Spleen (tissue), 11 donors: ENCODE measurements around the gene ATP6V1B1. TPM values are rescaled to one million over a fixed set of nuclear protein-coding genes. Genes with fewer than 3 reads are reported as not detected.
"Not testable (repeated sequence)": the region's sequence is repeated elsewhere in the genome, so short reads cannot be mapped to it uniquely, and the experiment has no call there.

Source experiments
- DNase-seq: peaks from one replicate; pipeline ENCODE4 v3.0.0-alpha.2; 2020
- H3K27ac ChIP-seq, 8 donors: fragments of 200-600 bp; sonication (generic) in 7 of 8; 1 replicate in 4 of 8; 2 replicates in 4 of 8; pipeline versions ENCODE4 v1.5.0 to v1.8.0; 2016 to 2021; ENCODE audit warnings: inconsistent platforms in 4 of 8, mild to moderate bottlenecking in 4 of 8, moderate library complexity in 1 of 8
- H3K27me3 ChIP-seq, 7 donors: fragments of 200-600 bp; sonication (generic) in 6 of 7; replicated peaks in 1 of 7; 1 replicate in 4 of 7; 2 replicates in 3 of 7; pipeline versions ENCODE4 v1.5.0 to v1.8.0; 2016 to 2021; ENCODE audit warnings: inconsistent platforms in 3 of 7, mild to moderate bottlenecking in 1 of 7
- H3K36me3 ChIP-seq, 6 donors: fragments of 200-600 bp; sonication (generic) in 5 of 6; 1 replicate in 4 of 6; 2 replicates in 2 of 6; pipeline versions ENCODE4 v1.5.0 to v1.8.0; 2016 to 2021; ENCODE audit warnings: inconsistent platforms in 2 of 6
- H3K4me1 ChIP-seq, 6 donors: fragments of 200-600 bp; sonication (generic) in 5 of 6; 1 replicate in 3 of 6; 2 replicates in 3 of 6; pipeline versions ENCODE4 v1.5.0 to v1.8.0; 2016 to 2021; ENCODE audit warnings: inconsistent platforms in 3 of 6
- H3K4me3 ChIP-seq, 8 donors: fragments of 200-600 bp; sonication (generic) in 7 of 8; 1 replicate in 4 of 8; 2 replicates in 4 of 8; pipeline versions ENCODE4 v1.5.0 to v1.8.0; 2016 to 2021; ENCODE audit warnings: inconsistent platforms in 4 of 8, mild to moderate bottlenecking in 4 of 8, moderate library complexity in 2 of 8
- H3K9me3 ChIP-seq, 8 donors: fragments of 200-600 bp; sonication (generic) in 7 of 8; 1 replicate in 4 of 8; 2 replicates in 4 of 8; pipeline versions ENCODE4 v1.5.0 to v1.8.0; 2016 to 2021; ENCODE audit warnings: inconsistent platforms in 4 of 8
- CTCF ChIP-seq, 11 experiments: fragments of 200-600 bp in 7 of 11; fragments of 450-650 bp in 4 of 11; sonication (generic) in 4 of 11; IDR thresholded peaks in 8 of 11; conservative IDR thresholded peaks in 3 of 11; 1 replicate in 7 of 11; 2 replicates in 4 of 11; pipeline versions ENCODE4 v1.4.0 to v1.8.0; 2016 to 2021; ENCODE audit warnings: antibody characterized with exemption in 11 of 11, inconsistent platforms in 4 of 11, mild to moderate bottlenecking in 1 of 11
- POLR2A ChIP-seq, 3 donors: fragments of 450-650 bp; IDR thresholded peaks; one replicate each; pipeline ENCODE4 v1.5.1; 2017; ENCODE audit warnings: antibody characterized with exemption in 3 of 3, mild to moderate bottlenecking in 1 of 3
- POLR2AphosphoS5 ChIP-seq, 3 donors: sonication (generic); formaldehyde crosslinking; IDR thresholded peaks; one replicate each; pipeline ENCODE4 v1.5.1; 2017; ENCODE audit warnings: antibody characterized with exemption in 3 of 3
- WGBS, 5 donors: extraction: QIAGEN DNeasy Blood & Tissue Kit in 3 of 5; methylation state at CpG; one replicate each; pipeline versions ENCODE4 v1.1.5 to v1.1.7; 2013 to 2018; 5-methylcytosine and 5-hydroxymethylcytosine counted together
- intact Hi-C: fragments of 100-400 bp; cut with DNase I; formaldehyde crosslinking; loops from one replicate; pipeline ENCODE4 v1.15.0; 2023; ENCODE audit warnings: low total_unique reads
- polyA plus RNA-seq, 3 donors: library from polyadenylated mRNA; stranded (reverse); fragments of 200-250 nt; gene quantifications; one replicate each; pipeline ENCODE4 v1.2.1, GENCODE V29; 2013
- total RNA-seq, 7 donors: library from RNA; depleted of rRNA in 3 of 7; stranded (reverse); fragments of >200 nt in 3 of 7; fragmentation: NEBNext Ultra II Directional in 4 of 7; extraction: Animal tissue kit (Norgen Biotek cat#: 25700) in 4 of 7; gene quantifications; one replicate each; pipeline versions ENCODE4 v1.1.0 to v1.2.1, GENCODE V29; 2016 to 2021
- donor health status: healthy with polysubstance abuse.
- donor health status: DM: no; HTN: no; CAD: no; lungs with moderate emphysema.
- donor health status: DM: no; HTN: no; CAD: no.
- donor health status: Bipolar disorder and iron deficiency.
- donor health status: healthy.
- donor health status: DM: no; HTN: no; CAD: no.
- donor health status: DM: yes; HTN: yes; CAD: no.

ATP6V1B1 gene
- total and polyA plus RNA-seq, 10 donors, result 0.06 to 0.11 TPM; not detected in 8

GRCh38 chr2:70995426-70995729, 59.7 kb downstream of the ATP6V1B1 start:
- peaks cover 0 to 24% (median 15%) of the 10 kb centered on the region in 6 donors for H3K36me3 ChIP-seq
- intact Hi-C loops, result no loop called here
- H3K4me3 ChIP-seq, result peak overlapping the region; percentile 69 to 99 (median 88)
- H3K27me3 ChIP-seq, result no peaks in the 10 kb centered on the region
- 1% methylated on average over 11 of the region's 11 CpGs for WGBS, 5 donors
- H3K4me1 ChIP-seq, result peaks cover 14 to 63% (median 37%) of the 10 kb centered on the region in 6 donors
- DNase-seq, result peak; percentile 82
- no peaks in the 10 kb centered on the region for H3K9me3 ChIP-seq
- TF ChIP-seq CTCF (IDR thresholded peaks at IDR 0.05 in 8 of 11, conservative IDR thresholded peaks at IDR 0.05 in 3 of 11) (peak in 4 of 11 experiments; percentile 4 to 23 (median 12)), POLR2A (IDR thresholded peaks at IDR 0.05) (no peak), POLR2AphosphoS5 (IDR thresholded peaks at IDR 0.05) (no peak)
- H3K27ac ChIP-seq, result peak overlapping the region; percentile 62 to 93 (median 85)

GRCh38 chr2:70998885-70999284, 63.2 kb downstream of the ATP6V1B1 start:
- intact Hi-C loops, DNase-seq, H3K27me3 ChIP-seq, H3K36me3 ChIP-seq, H3K4me3 ChIP-seq, H3K9me3 ChIP-seq: not testable (repeated sequence)
- peaks cover 9 to 43% (median 24%) of the 10 kb centered on the region in 6 donors for H3K4me1 ChIP-seq
- peak overlapping the region in 1 of 8 donors; percentile 41 for H3K27ac ChIP-seq
- 89 to 97% (median 95%) methylated on average over 4 of the region's 4 CpGs for WGBS, 5 donors

- no peak overlapping the region for H3K4me3 ChIP-seq
- no peaks in the 10 kb centered on the region for H3K27me3 ChIP-seq
- WGBS, 5 donors, result 29 to 43% (median 40%) methylated on average over 2 of the region's 2 CpGs
- no peak for TF ChIP-seq POLR2AphosphoS5 (IDR thresholded peaks at IDR 0.05)
- intact Hi-C loops, result no loop called here
- no peaks in the 10 kb centered on the region for H3K36me3 ChIP-seq
- H3K9me3 ChIP-seq, result no peaks in the 10 kb centered on the region
- H3K27ac ChIP-seq, result peak overlapping the region in 1 of 8 donors; percentile 41
- peaks cover 7 to 39% (median 21%) of the 10 kb centered on the region in 6 donors for H3K4me1 ChIP-seq
- no peak for DNase-seq
These were observed 63.7 kb downstream of the ATP6V1B1 start for GRCh38 chr2:70999362-70999761.

GRCh38 chr2:70999931-71000330, 64.2 kb downstream of the ATP6V1B1 start:
- DNase-seq, result peak; percentile 46
- H3K27me3 ChIP-seq, H3K4me3 ChIP-seq, H3K36me3 ChIP-seq, H3K9me3 ChIP-seq, intact Hi-C loops, H3K27ac ChIP-seq: not testable (repeated sequence)
- H3K4me1 ChIP-seq, result peaks cover 7 to 39% (median 21%) of the 10 kb centered on the region in 6 donors
- 94 to 98% (median 95%) methylated on average over 10 of the region's 10 CpGs for WGBS, 5 donors

- Histone ChIP-seq H3K36me3 (no peaks in the 10 kb centered on the region), H3K9me3 (no peaks in the 10 kb centered on the region), H3K27ac (peak overlapping the region in 3 of 8 donors; percentile 55 to 63 (median 60)), H3K27me3 (no peaks in the 10 kb centered on the region), H3K4me3 (peak overlapping the region in 5 of 8 donors; percentile 12 to 60 (median 19)), H3K4me1 (peaks cover 4 to 29% (median 11%) of the 10 kb centered on the region in 6 donors)
- intact Hi-C loops, result no loop called here
- TF ChIP-seq POLR2A (IDR thresholded peaks at IDR 0.05) (no peak), CTCF (IDR thresholded peaks at IDR 0.05 in 8 of 11, conservative IDR thresholded peaks at IDR 0.05 in 3 of 11) (peak; percentile 69 to 97 (median 95)), POLR2AphosphoS5 (IDR thresholded peaks at IDR 0.05) (peak; percentile 50 to 75 (median 61))
- 18 to 27% (median 21%) methylated on average over 19 to 21 of the region's 21 CpGs for WGBS, 5 donors
- peak; percentile 97 for DNase-seq
These were observed 65.3 kb downstream of the ATP6V1B1 start for GRCh38 chr2:71000780-71001591.
